H1 (cell line): Measurements from ENCODE around the gene SAG. TPM values are rescaled to one million over a fixed set of nuclear protein-coding genes. Genes with fewer than 3 reads are reported as not detected.

Source experiments
- CBX8 ChIP-seq: fragments of 300-800, 300-1000 bp; sonication (generic); IDR thresholded peaks from 2 replicates; pipeline ENCODE4 v1.7.1; 2016; ENCODE audit warnings: low read depth, low read length, borderline replicate concordance
- KDM4A ChIP-seq: IDR thresholded peaks from one replicate; pipeline ENCODE4 v1.7.1; 2012; ENCODE audit warnings: low read depth, mild to moderate bottlenecking, moderate library complexity, low read length, inconsistent platforms; ENCODE audit not compliant: severe bottlenecking
- POU5F1 ChIP-seq: IDR thresholded peaks from 2 replicates; pipeline ENCODE4 v1.6.1; 2011; ENCODE audit warnings: low read depth, mild to moderate bottlenecking, low read length, moderate library complexity
- polyA plus RNA-seq, 7 experiments: library from polyadenylated mRNA; depleted of rRNA in 3 of 7; stranded (reverse) in 5 of 7; unstranded in 2 of 7; fragments of >200 nt in 5 of 7; fragments of 200-250 nt in 2 of 7; gene quantifications; 1 replicate in 5 of 7; 2 replicates in 1 of 7; 4 replicates in 1 of 7; pipeline versions ENCODE4 v1.2.1 to v1.2.3, GENCODE V29; 2011 to 2013; ENCODE audit warnings: missing spikeins in 2 of 7, mixed read lengths in 2 of 7
- total RNA-seq: library from RNA; stranded (reverse); fragmentation: NEBNext Ultra II Directional; extraction: Animal tissue kit (Norgen Biotek cat#: 25700); gene quantifications from 2 replicates; pipeline ENCODE4 v1.2.1, GENCODE V29; 2021
- TF ChIP-seq, protein P1 (sequence below), 3 experiments: IDR thresholded peaks; 1 replicate in 2 of 3; 2 replicates in 1 of 3; pipeline versions ENCODE4 v1.5.1 to v1.6.1; 2011; ENCODE audit warnings: low read length in 3 of 3, mild to moderate bottlenecking in 3 of 3, inconsistent platforms in 2 of 3, low read depth in 1 of 3, moderate library complexity in 1 of 3; ENCODE audit not compliant: insufficient read depth in 1 of 3; ENCODE audit errors: control extremely low read depth in 1 of 3

The SAG gene
- total and polyA plus RNA-seq, 2 of the 8 experiments (the other 6 are each of a cell fraction or from before 2014, with no cell fraction given) = not detected

DNA sequence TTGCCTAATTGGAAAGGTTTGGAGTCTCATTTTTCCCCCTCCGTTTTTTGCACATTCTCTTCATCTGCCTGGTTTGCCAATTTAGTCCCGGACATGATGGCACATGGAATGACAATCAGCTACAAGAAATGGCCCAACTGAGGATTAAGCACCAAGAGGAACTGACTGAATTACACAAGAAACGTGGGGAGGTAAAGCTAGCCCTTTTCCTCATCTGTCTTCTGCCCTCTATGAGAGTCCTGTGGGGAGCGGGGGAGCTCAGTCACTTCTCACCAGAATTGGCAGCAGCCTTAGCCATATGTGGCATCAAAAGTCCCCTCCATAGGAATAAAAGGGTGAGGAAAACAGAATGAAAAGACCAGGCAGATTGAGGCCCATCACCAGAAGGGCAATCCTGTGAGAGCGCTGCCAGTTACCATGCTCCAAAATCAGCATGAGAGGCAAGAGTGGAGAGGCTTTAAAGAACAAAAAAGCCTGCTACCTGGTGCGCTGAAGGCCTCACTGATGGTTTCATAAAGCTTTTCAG is 44.5 kb upstream of the SAG start (continued):
- TF ChIP-seq POU5F1 (no peak), CBX8 (no peak), KDM4A (no peak)
- TF ChIP-seq, protein P1, sequence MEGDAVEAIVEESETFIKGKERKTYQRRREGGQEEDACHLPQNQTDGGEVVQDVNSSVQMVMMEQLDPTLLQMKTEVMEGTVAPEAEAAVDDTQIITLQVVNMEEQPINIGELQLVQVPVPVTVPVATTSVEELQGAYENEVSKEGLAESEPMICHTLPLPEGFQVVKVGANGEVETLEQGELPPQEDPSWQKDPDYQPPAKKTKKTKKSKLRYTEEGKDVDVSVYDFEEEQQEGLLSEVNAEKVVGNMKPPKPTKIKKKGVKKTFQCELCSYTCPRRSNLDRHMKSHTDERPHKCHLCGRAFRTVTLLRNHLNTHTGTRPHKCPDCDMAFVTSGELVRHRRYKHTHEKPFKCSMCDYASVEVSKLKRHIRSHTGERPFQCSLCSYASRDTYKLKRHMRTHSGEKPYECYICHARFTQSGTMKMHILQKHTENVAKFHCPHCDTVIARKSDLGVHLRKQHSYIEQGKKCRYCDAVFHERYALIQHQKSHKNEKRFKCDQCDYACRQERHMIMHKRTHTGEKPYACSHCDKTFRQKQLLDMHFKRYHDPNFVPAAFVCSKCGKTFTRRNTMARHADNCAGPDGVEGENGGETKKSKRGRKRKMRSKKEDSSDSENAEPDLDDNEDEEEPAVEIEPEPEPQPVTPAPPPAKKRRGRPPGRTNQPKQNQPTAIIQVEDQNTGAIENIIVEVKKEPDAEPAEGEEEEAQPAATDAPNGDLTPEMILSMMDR (IDR thresholded peaks at IDR 0.05; ENCODE audit: control extremely low read depth in 1 of 3, insufficient read depth in 1 of 3, low read depth in 1 of 3, low read length in 3 of 3) = no peak
- TF ChIP-seq, all 59 proteins: peak for 0
